ENCODE results near the gene NXPE3. TPM values are rescaled to one million over a fixed set of nuclear protein-coding genes. Genes with fewer than 3 reads are reported as not detected.
"Not testable (repeated sequence)": the region's sequence is repeated elsewhere in the genome, so short reads cannot be mapped to it uniquely, and the experiment has no call there.

NXPE3 gene
- total RNA-seq, 1 experiment from 2014 or later, result 5.3 TPM

DNA sequence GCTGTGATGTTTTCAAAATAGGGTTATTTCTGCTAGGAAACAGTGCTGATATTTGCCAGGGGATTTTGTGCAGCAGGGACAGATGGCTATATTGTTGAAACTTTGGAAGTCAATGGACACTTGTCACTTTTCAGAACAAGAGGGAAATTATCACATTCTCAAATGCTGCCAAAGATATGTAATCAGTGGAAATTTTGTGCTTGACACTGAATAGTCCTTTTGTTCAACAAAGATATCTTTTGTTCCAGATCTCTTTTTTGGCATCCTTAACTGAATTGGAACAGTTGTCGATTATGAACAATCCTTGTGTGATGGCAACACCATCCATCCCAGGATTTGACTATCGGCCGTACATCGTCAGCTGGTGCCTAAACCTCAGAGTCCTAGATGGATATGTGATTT lies 46.8 kb upstream of the NXPE3 start:
- intact Hi-C loops (cut with micrococcal nuclease; ENCODE audit: unreplicated experiment), result no loop called here
- TF ChIP-seq, protein P1, sequence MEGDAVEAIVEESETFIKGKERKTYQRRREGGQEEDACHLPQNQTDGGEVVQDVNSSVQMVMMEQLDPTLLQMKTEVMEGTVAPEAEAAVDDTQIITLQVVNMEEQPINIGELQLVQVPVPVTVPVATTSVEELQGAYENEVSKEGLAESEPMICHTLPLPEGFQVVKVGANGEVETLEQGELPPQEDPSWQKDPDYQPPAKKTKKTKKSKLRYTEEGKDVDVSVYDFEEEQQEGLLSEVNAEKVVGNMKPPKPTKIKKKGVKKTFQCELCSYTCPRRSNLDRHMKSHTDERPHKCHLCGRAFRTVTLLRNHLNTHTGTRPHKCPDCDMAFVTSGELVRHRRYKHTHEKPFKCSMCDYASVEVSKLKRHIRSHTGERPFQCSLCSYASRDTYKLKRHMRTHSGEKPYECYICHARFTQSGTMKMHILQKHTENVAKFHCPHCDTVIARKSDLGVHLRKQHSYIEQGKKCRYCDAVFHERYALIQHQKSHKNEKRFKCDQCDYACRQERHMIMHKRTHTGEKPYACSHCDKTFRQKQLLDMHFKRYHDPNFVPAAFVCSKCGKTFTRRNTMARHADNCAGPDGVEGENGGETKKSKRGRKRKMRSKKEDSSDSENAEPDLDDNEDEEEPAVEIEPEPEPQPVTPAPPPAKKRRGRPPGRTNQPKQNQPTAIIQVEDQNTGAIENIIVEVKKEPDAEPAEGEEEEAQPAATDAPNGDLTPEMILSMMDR (IDR thresholded peaks at IDR 0.05; ENCODE audit: insufficient read depth in 1 of 2, low read depth in 1 of 2, low read length in 1 of 2, severe bottlenecking in 1 of 2, unreplicated experiment in 1 of 2), result no peak
- Mint-ChIP-seq H3K27me3 (ENCODE audit: insufficient read depth, unreplicated experiment) (no peaks in the 10 kb centered on the region), H3K4me1 (ENCODE audit: low read depth, unreplicated experiment) (no peaks in the 10 kb centered on the region), H3K36me3 (ENCODE audit: insufficient read depth, unreplicated experiment) (peaks cover 24% of the 10 kb centered on the region), H3K27ac (ENCODE audit: unreplicated experiment) (no peak overlapping the region), H3K4me3 (ENCODE audit: unreplicated experiment) (no peak overlapping the region), H3K9me3 (ENCODE audit: unreplicated experiment) (no peaks in the 10 kb centered on the region)
- no TSS peak for BruUV-seq (replicated peaks)
- Histone ChIP-seq H3K4me3 (ENCODE audit: low read depth, low read length) (no peak overlapping the region), H3K27me3 (replicated peaks; ENCODE audit: control insufficient read depth, insufficient read depth, low read length) (no peaks in the 10 kb centered on the region), H3K4me1 (no peaks in the 10 kb centered on the region), H3K9me3 (no peaks in the 10 kb centered on the region), H3K36me3 (ENCODE audit: control insufficient read depth, insufficient read depth, low read length) (no peaks in the 10 kb centered on the region; the same call in 1 of the 2 replicates)
- DNase-seq, result no peak
- ChIA-PET POLR2A (no interaction called here), CTCF (no interaction called here)

DNA sequence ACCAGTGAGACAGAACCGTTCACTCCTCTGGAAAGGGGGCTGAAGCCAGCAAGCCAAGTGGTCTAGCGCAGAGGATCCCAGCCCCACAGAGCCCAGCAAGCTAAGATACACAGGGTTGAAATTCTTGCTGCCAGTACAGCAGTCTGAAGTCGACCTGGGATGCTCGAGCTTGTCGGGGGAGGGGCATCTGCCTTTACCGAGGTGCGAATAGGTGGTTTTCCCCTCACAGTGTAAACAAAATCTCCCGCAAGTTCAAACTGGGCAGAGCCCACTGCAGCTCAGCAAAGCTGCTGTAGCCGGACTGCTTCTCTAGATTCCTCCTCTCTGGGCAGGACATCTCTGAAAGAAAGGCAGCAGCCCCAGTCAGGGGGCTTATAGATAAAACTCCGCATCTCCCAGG lies 43.2 kb upstream of the NXPE3 start:
- CTCF ChIA-PET, result no interaction called here
- Mint-ChIP-seq H3K9me3 (ENCODE audit: unreplicated experiment) (no peaks in the 10 kb centered on the region), H3K27ac (ENCODE audit: unreplicated experiment) (no peak overlapping the region), H3K27me3 (ENCODE audit: insufficient read depth, unreplicated experiment) (no peaks in the 10 kb centered on the region), H3K4me3 (ENCODE audit: unreplicated experiment) (no peak overlapping the region), H3K36me3 (ENCODE audit: insufficient read depth, unreplicated experiment) (peaks cover 24% of the 10 kb centered on the region), H3K4me1 (ENCODE audit: low read depth, unreplicated experiment) (no peaks in the 10 kb centered on the region)
- H3K4me3 ChIP-seq (ENCODE audit: low read depth, low read length), result no peak overlapping the region
- no peaks in the 10 kb centered on the region for H3K4me1 ChIP-seq
- POLR2A ChIA-PET, result no interaction called here
- intact Hi-C loops (cut with micrococcal nuclease; ENCODE audit: unreplicated experiment), result no loop called here
- no peaks in the 10 kb centered on the region; the same call in 1 of the 2 replicates for H3K36me3 ChIP-seq (ENCODE audit: control insufficient read depth, insufficient read depth, low read length)
- H3K27me3 ChIP-seq (replicated peaks; ENCODE audit: control insufficient read depth, insufficient read depth, low read length), result no peaks in the 10 kb centered on the region
- DNase-seq, result no peak
- TF ChIP-seq, protein P1 (IDR thresholded peaks at IDR 0.05; ENCODE audit: insufficient read depth in 1 of 2, low read depth in 1 of 2, low read length in 1 of 2, severe bottlenecking in 1 of 2, unreplicated experiment in 1 of 2), result no peak
- no TSS peak for BruUV-seq (replicated peaks)
- H3K9me3 ChIP-seq, result no peaks in the 10 kb centered on the region

DNA sequence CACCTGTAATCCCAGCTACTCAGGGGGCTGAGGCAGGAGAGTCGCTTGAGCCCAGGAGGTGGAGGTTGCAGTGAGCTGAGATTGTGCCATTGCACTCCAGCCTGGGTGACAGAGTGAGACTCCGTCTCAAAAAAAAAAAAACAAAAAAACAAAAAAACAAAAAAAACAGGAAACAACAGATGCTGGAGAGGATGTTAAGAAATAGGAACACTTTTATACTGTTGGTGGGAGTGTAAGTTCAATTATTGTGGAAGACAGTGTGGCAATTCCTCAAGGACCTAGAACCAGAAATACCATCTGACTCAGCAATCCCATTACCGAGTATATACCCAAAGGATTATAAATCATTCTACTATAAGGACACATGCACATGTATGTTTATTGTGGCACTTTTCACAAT lies 37.1 kb upstream of the NXPE3 start:
- H3K9me3 Mint-ChIP-seq (ENCODE audit: unreplicated experiment); H3K4me3 Mint-ChIP-seq (ENCODE audit: unreplicated experiment); intact Hi-C loops (cut with micrococcal nuclease; ENCODE audit: unreplicated experiment); H3K36me3 ChIP-seq (ENCODE audit: control insufficient read depth, insufficient read depth, low read length); H3K4me3 ChIP-seq (ENCODE audit: low read depth, low read length); H3K4me1 Mint-ChIP-seq (ENCODE audit: low read depth, unreplicated experiment); CTCF ChIA-PET; H3K27ac Mint-ChIP-seq (ENCODE audit: unreplicated experiment); H3K4me1 ChIP-seq; H3K27me3 ChIP-seq (replicated peaks; ENCODE audit: control insufficient read depth, insufficient read depth, low read length); H3K27me3 Mint-ChIP-seq (ENCODE audit: insufficient read depth, unreplicated experiment); POLR2A ChIA-PET; DNase-seq; BruUV-seq (replicated peaks); H3K9me3 ChIP-seq; H3K36me3 Mint-ChIP-seq (ENCODE audit: insufficient read depth, unreplicated experiment): not testable (repeated sequence)

DNA sequence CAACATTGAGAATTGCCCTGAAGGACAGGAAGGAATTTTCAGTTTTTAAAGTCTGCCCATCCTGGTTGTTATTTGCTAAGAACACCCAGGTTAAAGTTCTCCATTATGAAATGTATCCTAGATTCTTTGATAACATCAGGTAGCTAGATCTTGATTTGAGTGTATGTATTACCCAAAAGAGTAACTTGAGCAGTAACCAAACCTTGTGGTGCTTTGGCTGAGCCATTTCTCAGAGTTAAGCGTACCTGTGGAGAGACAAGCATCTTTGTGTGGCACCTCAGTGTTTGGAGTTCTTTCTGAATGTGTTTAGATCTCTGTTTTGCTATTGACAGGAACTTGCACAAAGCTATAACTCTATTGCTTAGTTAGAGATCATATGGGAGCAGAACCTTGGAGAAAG lies 34.2 kb upstream of the NXPE3 start:
- Mint-ChIP-seq H3K27ac (ENCODE audit: unreplicated experiment) (no peak overlapping the region), H3K4me1 (ENCODE audit: low read depth, unreplicated experiment) (no peaks in the 10 kb centered on the region), H3K36me3 (ENCODE audit: insufficient read depth, unreplicated experiment) (no peaks in the 10 kb centered on the region), H3K4me3 (ENCODE audit: unreplicated experiment) (no peak overlapping the region), H3K9me3 (ENCODE audit: unreplicated experiment) (no peaks in the 10 kb centered on the region), H3K27me3 (ENCODE audit: insufficient read depth, unreplicated experiment) (no peaks in the 10 kb centered on the region)
- TF ChIP-seq, protein P1 (IDR thresholded peaks at IDR 0.05; ENCODE audit: insufficient read depth in 1 of 2, low read depth in 1 of 2, low read length in 1 of 2, severe bottlenecking in 1 of 2, unreplicated experiment in 1 of 2), result no peak
- Histone ChIP-seq H3K9me3 (no peaks in the 10 kb centered on the region), H3K4me1 (no peaks in the 10 kb centered on the region), H3K4me3 (ENCODE audit: low read depth, low read length) (no peak overlapping the region), H3K27me3 (replicated peaks; ENCODE audit: control insufficient read depth, insufficient read depth, low read length) (no peaks in the 10 kb centered on the region), H3K36me3 (ENCODE audit: control insufficient read depth, insufficient read depth, low read length) (no peaks in the 10 kb centered on the region)
- intact Hi-C loops (cut with micrococcal nuclease; ENCODE audit: unreplicated experiment), result no loop called here
- ChIA-PET POLR2A (interaction anchor here (0.7 kb wide), 1 partner anchor 72 kb away, joined by 4 read pairs; no protein-coding TSS in a partner anchor), CTCF (no interaction called here)
- no peak for DNase-seq
- BruUV-seq (replicated peaks), result no TSS peak

DNA sequence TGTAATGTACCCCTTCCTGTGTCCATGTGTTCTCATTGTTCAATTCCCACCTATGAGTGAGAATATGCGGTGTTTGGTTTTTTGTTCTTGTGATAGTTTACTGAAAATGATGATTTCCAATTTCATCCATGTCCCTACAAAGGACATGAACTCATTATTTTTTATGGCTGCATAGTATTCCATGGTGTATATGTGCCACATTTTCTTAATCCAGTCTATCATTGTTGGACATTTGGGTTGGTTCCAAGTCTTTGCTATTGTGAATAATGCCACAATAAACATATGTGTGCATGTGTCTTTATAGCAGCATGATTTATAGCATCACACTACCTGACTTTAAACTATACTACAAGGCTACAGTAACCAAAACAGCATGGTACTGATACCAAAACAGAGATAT lies 33.1 kb upstream of the NXPE3 start:
- POLR2A ChIA-PET; CTCF ChIA-PET; H3K4me3 Mint-ChIP-seq (ENCODE audit: unreplicated experiment); H3K36me3 ChIP-seq (ENCODE audit: control insufficient read depth, insufficient read depth, low read length); H3K9me3 ChIP-seq; H3K9me3 Mint-ChIP-seq (ENCODE audit: unreplicated experiment); BruUV-seq (replicated peaks); DNase-seq; H3K36me3 Mint-ChIP-seq (ENCODE audit: insufficient read depth, unreplicated experiment); H3K27me3 ChIP-seq (replicated peaks; ENCODE audit: control insufficient read depth, insufficient read depth, low read length); H3K4me1 Mint-ChIP-seq (ENCODE audit: low read depth, unreplicated experiment); H3K27me3 Mint-ChIP-seq (ENCODE audit: insufficient read depth, unreplicated experiment); H3K4me1 ChIP-seq; H3K27ac Mint-ChIP-seq (ENCODE audit: unreplicated experiment); H3K4me3 ChIP-seq (ENCODE audit: low read depth, low read length); intact Hi-C loops (cut with micrococcal nuclease; ENCODE audit: unreplicated experiment): not testable (repeated sequence)
